HL-60/S4 treated with phorbol 12-myristate 13-acetate at 8.2 ng/mL for 4 days and 3 days (cell line): ENCODE data around the gene SP100.
"Not testable (repeated sequence)": the region's sequence is repeated elsewhere in the genome, so short reads cannot be mapped to it uniquely, and the experiment has no call there.

ENCODE experiments used
- in situ Hi-C: fragments of 300-500 bp; cut with MboI; formaldehyde crosslinking; loops from 2 replicates; pipeline ENCODE4 v1.15.0; 2022; ENCODE audit warnings: low sequenced_read_pairs

SP100 gene

GRCh38 chr2:230416061-230416721 lies at the start of gene SP100:
Gene SP100 (plus strand): TSS chr2:230416201. CDS start chr2:230416297, 96 bp downstream.
- in situ Hi-C loops, result no loop called here

GRCh38 chr2:230382108-230382507 lies 33.9 kb upstream of the SP100 start:
- in situ Hi-C loops, result no loop called here

- in situ Hi-C loops, result no loop called here
These were observed 32.5 kb upstream of the SP100 start for GRCh38 chr2:230383453-230383852.

GRCh38 chr2:230384986-230385385 lies 31.0 kb upstream of the SP100 start:
- in situ Hi-C loops, result no loop called here

- in situ Hi-C loops, result no loop called here
These were observed 21.7 kb upstream of the SP100 start for GRCh38 chr2:230394301-230394700.

GRCh38 chr2:230398698-230399097 lies 17.3 kb upstream of the SP100 start:
- in situ Hi-C loops, result not testable (repeated sequence)

GRCh38 chr2:230400041-230400440 lies 16.0 kb upstream of the SP100 start:
- in situ Hi-C loops, result no loop called here

GRCh38 chr2:230400454-230400853 lies 15.5 kb upstream of the SP100 start:
- in situ Hi-C loops, result no loop called here

- in situ Hi-C loops, result not testable (repeated sequence)
These were observed 15.0 kb upstream of the SP100 start for GRCh38 chr2:230401026-230401425.

- in situ Hi-C loops, result no loop called here
These were observed 12.3 kb upstream of the SP100 start for GRCh38 chr2:230403746-230404145.

GRCh38 chr2:230405824-230406223 lies 10.2 kb upstream of the SP100 start:
- in situ Hi-C loops, result no loop called here

GRCh38 chr2:230408244-230408842 lies 7.7 kb upstream of the SP100 start:
- in situ Hi-C loops, result no loop called here

GRCh38 chr2:230409316-230409715 lies 6.7 kb upstream of the SP100 start:
- in situ Hi-C loops, result not testable (repeated sequence)

- in situ Hi-C loops, result no loop called here
These were observed 5.7 kb upstream of the SP100 start for GRCh38 chr2:230410263-230410662.

- in situ Hi-C loops, result no loop called here
These were observed 5.0 kb upstream of the SP100 start for GRCh38 chr2:230410861-230411569.

GRCh38 chr2:230411570-230412370 lies 4.2 kb upstream of the SP100 start:
- in situ Hi-C loops, result no loop called here

GRCh38 chr2:230412371-230412711 lies 3.7 kb upstream of the SP100 start:
- in situ Hi-C loops, result no loop called here

- in situ Hi-C loops, result no loop called here
These were observed 3.2 kb upstream of the SP100 start for GRCh38 chr2:230412846-230413245.

- in situ Hi-C loops, result no loop called here
These were observed 2.5 kb upstream of the SP100 start for GRCh38 chr2:230413479-230413878.

- in situ Hi-C loops, result no loop called here
These were observed 1.7 kb upstream of the SP100 start for GRCh38 chr2:230414302-230414701.

- in situ Hi-C loops, result no loop called here
These were observed 1.4 kb downstream of the SP100 start for GRCh38 chr2:230417436-230417835.
